HepG2 (cell line): ENCODE data around the gene TTPAL. TPM values are rescaled to one million over a fixed set of nuclear protein-coding genes. Genes with fewer than 3 reads are reported as not detected.

ENCODE experiments used
- CBX5 ChIP-seq: sonication (generic); formaldehyde crosslinking; IDR thresholded peaks from 2 replicates; pipeline ENCODE4 v1.4.0; 2020; ENCODE audit warnings: missing genetic modification reagents, borderline replicate concordance
- DNMT3B ChIP-seq: conservative IDR thresholded peaks from 2 replicates; pipeline ENCODE4 v1.6.1; 2016; ENCODE audit warnings: missing biosample characterization, control low read depth
- GMEB2 ChIP-seq: IDR thresholded peaks from 2 replicates; pipeline ENCODE4 v1.6.1; 2016; ENCODE audit warnings: missing biosample characterization, missing genetic modification reagents, low read depth
- KDM5A ChIP-seq: fragments of 200-600 bp; sonication (generic); IDR thresholded peaks from 2 replicates; pipeline ENCODE4 v1.7.0; 2018; ENCODE audit warnings: antibody characterized with exemption, mild to moderate bottlenecking, low read length, borderline replicate concordance
- KLF9 ChIP-seq: IDR thresholded peaks from 2 replicates; pipeline ENCODE4 v1.6.1; 2016; ENCODE audit warnings: low read depth
- PRDM15 ChIP-seq: sonication (generic); formaldehyde crosslinking; IDR thresholded peaks from 2 replicates; pipeline ENCODE4 v1.4.0; 2020; ENCODE audit warnings: missing genetic modification reagents
- RARG ChIP-seq: sonication (generic); formaldehyde crosslinking; IDR thresholded peaks from 2 replicates; pipeline ENCODE4 v1.4.0; 2020; ENCODE audit warnings: low read depth, mild to moderate bottlenecking, missing genetic modification reagents
- SAFB2 ChIP-seq: sonication (generic); formaldehyde crosslinking; IDR thresholded peaks from 2 replicates; pipeline ENCODE4 v1.5.1; 2020; ENCODE audit warnings: missing genetic modification reagents, low read depth, mild to moderate bottlenecking, borderline replicate concordance
- TEAD3 ChIP-seq: optimal IDR thresholded peaks from 2 replicates; pipeline ENCODE3; 2016; ENCODE audit warnings: borderline replicate concordance
- U2AF2 ChIP-seq: fragments of 200-400 bp; formaldehyde crosslinking; IDR thresholded peaks from 2 replicates; pipeline ENCODE4 v1.6.1; 2017; ENCODE audit warnings: low read depth, mild to moderate bottlenecking, low read length
- ZBTB21 ChIP-seq: sonication (generic); formaldehyde crosslinking; IDR thresholded peaks from 2 replicates; pipeline ENCODE4 v1.4.0; 2020; ENCODE audit warnings: missing genetic modification reagents
- ZNF142 ChIP-seq: sonication (generic); formaldehyde crosslinking; IDR thresholded peaks from 2 replicates; pipeline ENCODE4 v1.4.0; 2020; ENCODE audit warnings: missing genetic modification reagents
- ZNF275 ChIP-seq: sonication (generic); formaldehyde crosslinking; IDR thresholded peaks from 2 replicates; pipeline ENCODE4 v1.8.0; 2022; ENCODE audit warnings: missing genetic modification reagents, mild to moderate bottlenecking, inconsistent platforms, borderline replicate concordance
- ZNF720 ChIP-seq: sonication (generic); formaldehyde crosslinking; IDR thresholded peaks from 2 replicates; pipeline ENCODE4 v1.4.0; 2020; ENCODE audit warnings: missing genetic modification reagents
- polyA plus RNA-seq, 8 experiments: library from polyadenylated mRNA; depleted of rRNA in 3 of 8; stranded (reverse) in 7 of 8; unstranded in 1 of 8; fragments of >200 nt; fragmentation: Illumina TruSeq in 4 of 8; extraction: Trizol in 4 of 8; gene quantifications; 2 replicates each; pipeline versions ENCODE4 v1.2.1 to v1.2.3, GENCODE V29; 2011 to 2016; ENCODE audit warnings: low read depth in 4 of 8, missing spikeins in 1 of 8, mixed read lengths in 1 of 8; ENCODE audit not compliant: insufficient read depth in 1 of 8
- total RNA-seq, 5 experiments: library from RNA; depleted of rRNA; stranded (reverse); fragments of >200 nt; fragmentation: Illumina TruSeq; extraction: Trizol; gene quantifications; 2 replicates each; pipeline ENCODE4 v1.2.3, GENCODE V29; 2016; ENCODE audit warnings: low read depth in 1 of 5

The TTPAL gene
- total and polyA plus RNA-seq, 2 of the 13 experiments (the other 11 are each of a cell fraction or from before 2014, with no cell fraction given), result 4.3 to 18.8 TPM

- TF ChIP-seq DNMT3B, result peak; percentile 90; the same call in 1 of the 2 replicates
- 0 out of 2 replicates have a peak, but pooled peaks have one; percentile 67 for TF ChIP-seq U2AF2
- TF ChIP-seq CBX5, result 0 out of 2 replicates have a peak, but pooled peaks have one; percentile 63
- peak; percentile 65 for TF ChIP-seq TEAD3
- TF ChIP-seq RARG (CRISPR knock-in tag), result 0 out of 2 replicates have a peak, but pooled peaks have one; percentile 91
- TF ChIP-seq KLF9, result peak; percentile 83; the same call in 1 of the 2 replicates
- peak; percentile 94 for TF ChIP-seq GMEB2 (CRISPR knock-in tag)
- TF ChIP-seq ZNF142 (CRISPR knock-in tag), result peak; percentile 92
- TF ChIP-seq ZNF275 (CRISPR knock-in tag), result peak; percentile 83; the same call in 1 of the 2 replicates
- peak; percentile 94; the same call in 1 of the 2 replicates for TF ChIP-seq SAFB2 (CRISPR knock-in tag)
- peak; percentile 95 for TF ChIP-seq KDM5A
- 0 out of 2 replicates have a peak, but pooled peaks have one; percentile 81 for TF ChIP-seq ZNF720
- peak; percentile 68 for TF ChIP-seq PRDM15 (CRISPR knock-in tag)
- peak; percentile 97 for TF ChIP-seq ZBTB21 (CRISPR knock-in tag)
These were observed 46.1 kb downstream of the TTPAL start, which contains the start of gene SERINC3 (continued) for GRCh38 chr20:44521484-44522481.
